Body of pancreas (tissue), 4 donors: ENCODE results near the gene SLC16A8.

Experiments used
- POLR2A ChIP-seq, 3 donors: fragments of 450-650 bp; IDR thresholded peaks; one replicate each; pipeline ENCODE4 v1.6.1; 2016; ENCODE audit warnings: antibody characterized with exemption in 3 of 3, mild to moderate bottlenecking in 2 of 3
- TF ChIP-seq, protein P1 (sequence below), 7 experiments: fragments of 450-650 bp in 4 of 7; fragments of 200-600 bp in 3 of 7; sonication (generic) in 3 of 7; IDR thresholded peaks; one replicate each; pipeline ENCODE4 v1.5.1; 2016 to 2019; ENCODE audit warnings: antibody characterized with exemption in 7 of 7

DNA sequence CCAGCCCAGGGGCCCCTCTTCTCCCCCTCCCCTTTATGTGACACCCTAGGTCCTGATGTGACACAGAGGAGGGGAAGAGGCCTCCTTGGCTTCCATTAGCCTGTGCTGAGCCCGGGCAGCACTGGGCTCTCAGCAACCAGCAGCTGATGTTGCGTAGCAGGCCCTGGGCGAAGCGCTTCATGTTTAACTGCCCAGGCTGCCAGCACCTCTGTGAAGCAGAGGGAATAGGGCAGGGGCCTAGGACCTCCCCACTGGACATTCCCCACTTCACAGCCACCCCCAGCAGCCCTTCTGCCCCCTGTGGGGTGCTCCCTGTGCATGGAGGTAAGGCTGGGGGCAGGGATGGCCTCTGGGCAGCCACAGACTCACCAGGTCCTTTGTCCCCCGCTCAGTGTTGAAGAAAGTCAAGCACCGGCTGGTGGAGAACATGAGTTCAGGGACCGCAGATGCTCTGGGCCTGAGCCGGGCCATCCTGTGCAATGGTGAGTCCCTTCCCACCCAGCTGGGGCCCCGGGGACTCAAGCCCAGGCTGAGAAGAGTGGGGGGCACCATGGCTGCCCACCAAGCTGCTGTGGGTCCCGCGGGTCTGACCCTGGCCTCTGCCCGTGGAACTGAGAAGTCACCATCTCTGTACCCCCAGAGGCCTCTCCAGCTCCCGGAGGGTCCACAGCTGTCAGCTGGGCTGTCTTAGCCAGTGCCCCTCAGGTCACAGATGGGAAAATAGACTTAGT lies 15.2 kb downstream of the SLC16A8 start:
- TF ChIP-seq POLR2A (IDR thresholded peaks at IDR 0.05): no peak
- TF ChIP-seq, protein P1, sequence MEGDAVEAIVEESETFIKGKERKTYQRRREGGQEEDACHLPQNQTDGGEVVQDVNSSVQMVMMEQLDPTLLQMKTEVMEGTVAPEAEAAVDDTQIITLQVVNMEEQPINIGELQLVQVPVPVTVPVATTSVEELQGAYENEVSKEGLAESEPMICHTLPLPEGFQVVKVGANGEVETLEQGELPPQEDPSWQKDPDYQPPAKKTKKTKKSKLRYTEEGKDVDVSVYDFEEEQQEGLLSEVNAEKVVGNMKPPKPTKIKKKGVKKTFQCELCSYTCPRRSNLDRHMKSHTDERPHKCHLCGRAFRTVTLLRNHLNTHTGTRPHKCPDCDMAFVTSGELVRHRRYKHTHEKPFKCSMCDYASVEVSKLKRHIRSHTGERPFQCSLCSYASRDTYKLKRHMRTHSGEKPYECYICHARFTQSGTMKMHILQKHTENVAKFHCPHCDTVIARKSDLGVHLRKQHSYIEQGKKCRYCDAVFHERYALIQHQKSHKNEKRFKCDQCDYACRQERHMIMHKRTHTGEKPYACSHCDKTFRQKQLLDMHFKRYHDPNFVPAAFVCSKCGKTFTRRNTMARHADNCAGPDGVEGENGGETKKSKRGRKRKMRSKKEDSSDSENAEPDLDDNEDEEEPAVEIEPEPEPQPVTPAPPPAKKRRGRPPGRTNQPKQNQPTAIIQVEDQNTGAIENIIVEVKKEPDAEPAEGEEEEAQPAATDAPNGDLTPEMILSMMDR (IDR thresholded peaks at IDR 0.05): no peak
